ENCODE measurements around the gene NAA20. TPM values are rescaled to one million over a fixed set of nuclear protein-coding genes. Genes with fewer than 3 reads are reported as not detected.

The NAA20 gene
- total RNA-seq, 3 donors from 2014 or later (not counting 1 experiment from before 2014, with no cell fraction given) = 20.8 to 25.1 (median 23.8) TPM

GRCh38 chr20:20024942-20025341, 7.8 kb downstream of the NAA20 start:
- intact Hi-C loops (cut with micrococcal nuclease) = no loop called here

GRCh38 chr20:20027284-20027683, 10.1 kb downstream of the NAA20 start:
- no peak overlapping the region for H3K4me3 Mint-ChIP-seq
- intact Hi-C loops (cut with micrococcal nuclease) = no loop called here
- TF ChIP-seq CTCF (IDR thresholded peaks at IDR 0.05) = no peak
- H3K27me3 Mint-ChIP-seq (ENCODE audit: low read depth in 2 of 2) = no peaks in the 10 kb centered on the region
- DNase-seq = no peak
- no peaks in the 10 kb centered on the region for H3K9me3 Mint-ChIP-seq
- 80% methylated on average over 2 of the region's 2 CpGs for WGBS (ENCODE audit: insufficient coverage)
- peaks cover 38% of the 10 kb centered on the region for H3K36me3 ChIP-seq (ENCODE audit: control insufficient read depth, insufficient read depth, low read length)
- no peak overlapping the region for H3K4me3 ChIP-seq (ENCODE audit: low read length)
- H3K36me3 Mint-ChIP-seq = peaks cover 8% of the 10 kb centered on the region
- peaks cover 6 to 10% of the 10 kb centered on the region in 2 donors for H3K4me1 Mint-ChIP-seq
- no peaks in the 10 kb centered on the region for H3K4me1 ChIP-seq (ENCODE audit: control insufficient read depth, insufficient read depth, low read length)
- no peaks in the 10 kb centered on the region for H3K9me3 ChIP-seq (ENCODE audit: control insufficient read depth, insufficient read depth, low read length)
- no peaks in the 10 kb centered on the region for H3K27me3 ChIP-seq (ENCODE audit: control insufficient read depth, insufficient read depth, low read length)
- ATAC-seq = no peak
- H3K27ac Mint-ChIP-seq = no peak overlapping the region
- H3K27ac ChIP-seq (ENCODE audit: low read length) = no peak overlapping the region

More at GRCh38 chr20:20024942-20025341, 7.8 kb downstream of the NAA20 start:
- peaks cover 15 to 32% of the 10 kb centered on the region in 2 donors for H3K4me1 Mint-ChIP-seq
- no peaks in the 10 kb centered on the region for H3K27me3 ChIP-seq (ENCODE audit: control insufficient read depth, insufficient read depth, low read length)
- peaks cover 18% of the 10 kb centered on the region for H3K36me3 ChIP-seq (ENCODE audit: control insufficient read depth, insufficient read depth, low read length)
- DNase-seq = no peak
- H3K4me3 Mint-ChIP-seq = no peak overlapping the region
- no peak overlapping the region for H3K4me3 ChIP-seq (ENCODE audit: low read length)
- no peaks in the 10 kb centered on the region for H3K27me3 Mint-ChIP-seq (ENCODE audit: low read depth in 2 of 2)
- no peak for ATAC-seq
- H3K27ac ChIP-seq (ENCODE audit: low read length) = no peak overlapping the region
- H3K27ac Mint-ChIP-seq = peak overlapping the region; percentile 8 to 65
- no peaks in the 10 kb centered on the region for H3K9me3 ChIP-seq (ENCODE audit: control insufficient read depth, insufficient read depth, low read length)
- H3K9me3 Mint-ChIP-seq = no peaks in the 10 kb centered on the region
- H3K36me3 Mint-ChIP-seq = no peaks in the 10 kb centered on the region
- H3K4me1 ChIP-seq (ENCODE audit: control insufficient read depth, insufficient read depth, low read length) = no peaks in the 10 kb centered on the region
- no peak for TF ChIP-seq CTCF (IDR thresholded peaks at IDR 0.05)

GRCh38 chr20:20031790-20032189, 14.6 kb downstream of the NAA20 start:
- intact Hi-C loops (cut with micrococcal nuclease) = no loop called here
- Histone ChIP-seq H3K36me3 (ENCODE audit: control insufficient read depth, insufficient read depth, low read length) (peaks cover 69% of the 10 kb centered on the region), H3K4me1 (ENCODE audit: control insufficient read depth, insufficient read depth, low read length) (no peaks in the 10 kb centered on the region), H3K4me3 (ENCODE audit: low read length) (no peak overlapping the region), H3K27ac (ENCODE audit: low read length) (no peak overlapping the region), H3K27me3 (ENCODE audit: control insufficient read depth, insufficient read depth, low read length) (no peaks in the 10 kb centered on the region), H3K9me3 (ENCODE audit: control insufficient read depth, insufficient read depth, low read length) (no peaks in the 10 kb centered on the region)
- Mint-ChIP-seq H3K27ac (peak overlapping the region; percentile 16 to 58), H3K9me3 (no peaks in the 10 kb centered on the region), H3K27me3 (ENCODE audit: low read depth in 2 of 2) (no peaks in the 10 kb centered on the region), H3K4me3 (no peak overlapping the region), H3K36me3 (peaks cover 28% of the 10 kb centered on the region), H3K4me1 (no peaks in the 10 kb centered on the region)
- no peak for ATAC-seq
- 97% methylated on average over 5 of the region's 5 CpGs for WGBS (ENCODE audit: insufficient coverage)
- no peak for TF ChIP-seq CTCF (IDR thresholded peaks at IDR 0.05)
- DNase-seq = no peak

GRCh38 chr20:20034486-20034885, 17.3 kb downstream of the NAA20 start:
- ATAC-seq = no peak
- Mint-ChIP-seq H3K27me3 (ENCODE audit: low read depth in 2 of 2) (no peaks in the 10 kb centered on the region), H3K36me3 (peaks cover 46% of the 10 kb centered on the region), H3K4me3 (no peak overlapping the region), H3K4me1 (no peaks in the 10 kb centered on the region), H3K9me3 (no peaks in the 10 kb centered on the region), H3K27ac (no peak overlapping the region)
- 96% methylated on average over 3 of the region's 4 CpGs for WGBS (ENCODE audit: insufficient coverage)
- Histone ChIP-seq H3K4me1 (ENCODE audit: control insufficient read depth, insufficient read depth, low read length) (no peaks in the 10 kb centered on the region), H3K27me3 (ENCODE audit: control insufficient read depth, insufficient read depth, low read length) (no peaks in the 10 kb centered on the region), H3K27ac (ENCODE audit: low read length) (no peak overlapping the region), H3K36me3 (ENCODE audit: control insufficient read depth, insufficient read depth, low read length) (peaks cover 88% of the 10 kb centered on the region), H3K9me3 (ENCODE audit: control insufficient read depth, insufficient read depth, low read length) (no peaks in the 10 kb centered on the region), H3K4me3 (ENCODE audit: low read length) (no peak overlapping the region)
- intact Hi-C loops (cut with micrococcal nuclease) = no loop called here
- no peak for DNase-seq
- no peak for TF ChIP-seq CTCF (IDR thresholded peaks at IDR 0.05)

Measured in natural killer cell (primary cell).